Nephron (organoid): ENCODE data around the gene NMD3.
"Not testable (repeated sequence)": the region's sequence is repeated elsewhere in the genome, so short reads cannot be mapped to it uniquely, and the experiment has no call there.

Experiments
- H3K27ac Mint-ChIP-seq, 3 experiments: 2 replicates each; pipeline ENCODE4 v1.8.0; 2020; ENCODE audit warnings: mixed read lengths in 3 of 3, mild to moderate bottlenecking in 2 of 3, moderate library complexity in 1 of 3
- H3K27me3 Mint-ChIP-seq: 2 replicates; pipeline ENCODE4 v1.8.0; 2021; ENCODE audit warnings: low read depth, mild to moderate bottlenecking, moderate library complexity, mixed read lengths
- H3K36me3 Mint-ChIP-seq: 2 replicates; pipeline ENCODE4 v1.8.0; 2020; ENCODE audit warnings: low read depth, mixed read lengths
- H3K4me1 Mint-ChIP-seq: 2 replicates; pipeline ENCODE4 v1.8.0; 2020; ENCODE audit warnings: mixed read lengths
- H3K4me3 Mint-ChIP-seq, 3 experiments: 2 replicates each; pipeline ENCODE4 v1.8.0; 2020; ENCODE audit warnings: mild to moderate bottlenecking in 3 of 3, mixed read lengths in 3 of 3, moderate library complexity in 2 of 3
- H3K9me3 Mint-ChIP-seq: 2 replicates; pipeline ENCODE4 v1.8.0; 2020; ENCODE audit warnings: mixed read lengths
- TF ChIP-seq, protein P1 (sequence below), 3 experiments: fragments of 200-600 bp; sonication (generic); IDR thresholded peaks; one replicate each; pipeline ENCODE4 v1.5.0; 2021; ENCODE audit warnings: antibody characterized with exemption in 3 of 3; ENCODE audit not compliant: unreplicated experiment in 3 of 3

Gene NMD3

GRCh38 chr3:161220850-161221753, at the start of gene NMD3:
TSS of gene NMD3 (plus strand) at chr3:161221311. CDS start at chr3:161222014, 703 bp downstream.
- H3K27ac Mint-ChIP-seq, result peak within 1 kb of the TSS; percentile 90 to 98 (median 98)
- peaks cover 25% of the 10 kb centered on the region for H3K4me1 Mint-ChIP-seq
- no peaks in the 10 kb centered on the region for H3K27me3 Mint-ChIP-seq
- H3K36me3 Mint-ChIP-seq, result peaks cover 9% of the 10 kb centered on the region
- TF ChIP-seq, protein P1, sequence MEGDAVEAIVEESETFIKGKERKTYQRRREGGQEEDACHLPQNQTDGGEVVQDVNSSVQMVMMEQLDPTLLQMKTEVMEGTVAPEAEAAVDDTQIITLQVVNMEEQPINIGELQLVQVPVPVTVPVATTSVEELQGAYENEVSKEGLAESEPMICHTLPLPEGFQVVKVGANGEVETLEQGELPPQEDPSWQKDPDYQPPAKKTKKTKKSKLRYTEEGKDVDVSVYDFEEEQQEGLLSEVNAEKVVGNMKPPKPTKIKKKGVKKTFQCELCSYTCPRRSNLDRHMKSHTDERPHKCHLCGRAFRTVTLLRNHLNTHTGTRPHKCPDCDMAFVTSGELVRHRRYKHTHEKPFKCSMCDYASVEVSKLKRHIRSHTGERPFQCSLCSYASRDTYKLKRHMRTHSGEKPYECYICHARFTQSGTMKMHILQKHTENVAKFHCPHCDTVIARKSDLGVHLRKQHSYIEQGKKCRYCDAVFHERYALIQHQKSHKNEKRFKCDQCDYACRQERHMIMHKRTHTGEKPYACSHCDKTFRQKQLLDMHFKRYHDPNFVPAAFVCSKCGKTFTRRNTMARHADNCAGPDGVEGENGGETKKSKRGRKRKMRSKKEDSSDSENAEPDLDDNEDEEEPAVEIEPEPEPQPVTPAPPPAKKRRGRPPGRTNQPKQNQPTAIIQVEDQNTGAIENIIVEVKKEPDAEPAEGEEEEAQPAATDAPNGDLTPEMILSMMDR (IDR thresholded peaks at IDR 0.05; ENCODE audit: unreplicated experiment in 3 of 3), result no peak
- H3K4me3 Mint-ChIP-seq, result peak within 1 kb of the TSS; percentile 94 to 99 (median 98)
- no peaks in the 10 kb centered on the region for H3K9me3 Mint-ChIP-seq

GRCh38 chr3:161171639-161172552, 49.2 kb upstream of the NMD3 start:
- H3K4me1 Mint-ChIP-seq, result no peaks in the 10 kb centered on the region
- H3K27ac Mint-ChIP-seq, result no peak overlapping the region
- no peak overlapping the region for H3K4me3 Mint-ChIP-seq
- TF ChIP-seq, protein P1 (IDR thresholded peaks at IDR 0.05; ENCODE audit: unreplicated experiment in 3 of 3), result no peak
- H3K9me3 Mint-ChIP-seq, result peaks cover 9% of the 10 kb centered on the region
- no peaks in the 10 kb centered on the region for H3K36me3 Mint-ChIP-seq
- H3K27me3 Mint-ChIP-seq, result no peaks in the 10 kb centered on the region

- peaks cover 9% of the 10 kb centered on the region for H3K9me3 Mint-ChIP-seq
- no peaks in the 10 kb centered on the region for H3K36me3 Mint-ChIP-seq
- no peak overlapping the region for H3K4me3 Mint-ChIP-seq
- H3K4me1 Mint-ChIP-seq, result no peaks in the 10 kb centered on the region
- TF ChIP-seq, protein P1 (IDR thresholded peaks at IDR 0.05; ENCODE audit: unreplicated experiment in 3 of 3), result no peak
- no peaks in the 10 kb centered on the region for H3K27me3 Mint-ChIP-seq
- no peak overlapping the region for H3K27ac Mint-ChIP-seq
Measured at GRCh38 chr3:161175506-161175905, 45.6 kb upstream of the NMD3 start.

DNA sequence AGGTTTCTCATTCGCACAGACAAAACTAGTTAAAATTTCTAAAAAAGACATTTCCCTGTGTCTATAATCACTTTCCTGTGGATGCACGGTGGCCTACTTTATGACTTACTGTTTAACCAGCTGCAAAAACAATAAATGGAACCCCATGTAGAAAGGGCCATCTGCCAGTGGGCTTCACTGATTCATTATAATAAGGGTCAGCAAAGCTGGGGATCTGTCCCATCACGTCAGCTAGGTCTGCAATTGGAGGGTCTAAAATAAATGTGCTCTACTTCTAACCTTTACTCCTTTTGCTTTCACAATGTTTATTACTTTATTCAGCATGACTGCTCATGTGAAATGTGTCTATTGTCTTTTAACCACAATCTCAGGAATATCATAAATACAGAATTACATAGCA, 43.1 kb upstream of the NMD3 start:
- Mint-ChIP-seq H3K4me3 (no peak overlapping the region), H3K36me3 (no peaks in the 10 kb centered on the region), H3K9me3 (peaks cover 9% of the 10 kb centered on the region)

DNA sequence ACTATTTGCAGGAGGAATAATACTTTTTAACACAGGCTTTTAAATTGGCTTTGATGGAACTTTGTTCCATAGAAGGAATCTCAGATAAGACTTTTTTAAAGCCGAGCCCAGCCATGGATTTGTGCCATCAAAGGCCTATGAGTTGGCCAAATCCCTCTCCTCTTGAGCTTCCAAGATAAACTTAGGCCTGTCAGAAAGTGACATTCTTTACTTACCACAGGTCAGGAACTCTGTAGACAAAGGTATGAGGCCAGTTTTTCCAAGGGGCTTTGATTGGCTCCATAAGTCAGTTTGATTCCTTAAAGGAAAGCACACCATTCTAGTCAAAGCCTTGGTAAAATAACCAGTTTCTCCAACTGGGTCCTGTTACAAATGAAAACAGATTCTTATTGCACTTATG, 39.7 kb upstream of the NMD3 start:
- not testable (repeated sequence) for H3K36me3 Mint-ChIP-seq, H3K4me3 Mint-ChIP-seq, H3K27ac Mint-ChIP-seq, H3K4me1 Mint-ChIP-seq, H3K9me3 Mint-ChIP-seq, H3K27me3 Mint-ChIP-seq

More for the DNA sequence above, 43.1 kb upstream of the NMD3 start:
- Mint-ChIP-seq H3K4me1 (no peaks in the 10 kb centered on the region), H3K27me3 (no peaks in the 10 kb centered on the region), H3K27ac (no peak overlapping the region)
- TF ChIP-seq, protein P1 (IDR thresholded peaks at IDR 0.05; ENCODE audit: unreplicated experiment in 3 of 3), result no peak

GRCh38 chr3:161187046-161187445, 34.1 kb upstream of the NMD3 start:
- Mint-ChIP-seq H3K36me3 (no peaks in the 10 kb centered on the region), H3K27ac (no peak overlapping the region)

More at GRCh38 chr3:161187046-161187445, 34.1 kb upstream of the NMD3 start:
- H3K4me3 Mint-ChIP-seq, result no peak overlapping the region
- H3K27me3 Mint-ChIP-seq, result no peaks in the 10 kb centered on the region
- TF ChIP-seq, protein P1 (IDR thresholded peaks at IDR 0.05; ENCODE audit: unreplicated experiment in 3 of 3), result no peak
- H3K4me1 Mint-ChIP-seq, result no peaks in the 10 kb centered on the region
- H3K9me3 Mint-ChIP-seq, result peaks cover 12% of the 10 kb centered on the region
